BLaER1 (cell line): ENCODE measurements around the gene USP10.

Experiments used
- H3K27ac ChIP-seq: shearing (Covaris generic); formaldehyde crosslinking; 2 replicates; pipeline ENCODE4 v1.8.1; 2022
- H3K27me3 ChIP-seq: shearing (Covaris generic); formaldehyde crosslinking; 2 replicates; pipeline ENCODE4 v1.8.1; 2022
- H3K36me3 ChIP-seq: shearing (Covaris generic); formaldehyde crosslinking; 2 replicates; pipeline ENCODE4 v1.8.1; 2022
- H3K4me1 ChIP-seq: shearing (Covaris generic); formaldehyde crosslinking; 2 replicates; pipeline ENCODE4 v1.8.1; 2022
- H3K4me2 ChIP-seq: shearing (Covaris generic); formaldehyde crosslinking; 2 replicates; pipeline ENCODE4 v1.8.1; 2022
- H3K4me3 ChIP-seq: shearing (Covaris generic); formaldehyde crosslinking; 2 replicates; pipeline ENCODE4 v1.8.1; 2022
- H3K9ac ChIP-seq: shearing (Covaris generic); formaldehyde crosslinking; 2 replicates; pipeline ENCODE4 v1.8.1; 2022
- H3K9me3 ChIP-seq: shearing (Covaris generic); formaldehyde crosslinking; 2 replicates; pipeline ENCODE4 v1.8.1; 2022
- H4K20me1 ChIP-seq: shearing (Covaris generic); formaldehyde crosslinking; 2 replicates; pipeline ENCODE4 v1.8.1; 2022
- Cebpa-rat ChIP-seq: shearing (Covaris generic); IDR thresholded peaks from 2 replicates; pipeline ENCODE4 v1.8.1; 2022

Gene USP10

DNA sequence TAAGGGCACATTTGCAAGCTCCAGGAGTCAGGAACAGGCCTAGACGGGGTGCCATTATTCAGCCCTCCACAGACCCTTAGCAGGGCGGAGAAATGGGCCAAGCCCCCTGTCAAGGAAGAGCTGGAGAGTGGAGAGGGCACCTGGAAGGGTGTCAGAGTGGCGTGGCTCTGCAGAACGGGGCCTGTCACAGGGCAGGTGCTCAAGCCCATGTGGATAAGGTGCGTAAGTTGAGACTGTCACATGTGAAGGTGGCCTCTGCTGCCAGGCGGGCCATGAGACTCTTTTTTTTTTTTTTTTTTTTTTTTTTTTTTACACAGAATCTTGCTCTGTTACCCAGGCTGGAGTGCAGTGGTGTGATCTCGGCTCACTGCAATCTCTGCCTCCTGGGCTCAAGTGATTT, 108.0 kb downstream of the USP10 start:
- H3K9me3 ChIP-seq: no peaks in the 10 kb centered on the region
- H3K36me3 ChIP-seq: no peaks in the 10 kb centered on the region
- H3K9ac ChIP-seq: no peak overlapping the region
- no peaks in the 10 kb centered on the region for H4K20me1 ChIP-seq
- peaks cover 47% of the 10 kb centered on the region for H3K4me1 ChIP-seq
- no peaks in the 10 kb centered on the region for H3K27me3 ChIP-seq
- TF ChIP-seq Cebpa-rat: no peak
- no peak overlapping the region for H3K4me3 ChIP-seq
- H3K27ac ChIP-seq: no peak overlapping the region
- no peak overlapping the region for H3K4me2 ChIP-seq

DNA sequence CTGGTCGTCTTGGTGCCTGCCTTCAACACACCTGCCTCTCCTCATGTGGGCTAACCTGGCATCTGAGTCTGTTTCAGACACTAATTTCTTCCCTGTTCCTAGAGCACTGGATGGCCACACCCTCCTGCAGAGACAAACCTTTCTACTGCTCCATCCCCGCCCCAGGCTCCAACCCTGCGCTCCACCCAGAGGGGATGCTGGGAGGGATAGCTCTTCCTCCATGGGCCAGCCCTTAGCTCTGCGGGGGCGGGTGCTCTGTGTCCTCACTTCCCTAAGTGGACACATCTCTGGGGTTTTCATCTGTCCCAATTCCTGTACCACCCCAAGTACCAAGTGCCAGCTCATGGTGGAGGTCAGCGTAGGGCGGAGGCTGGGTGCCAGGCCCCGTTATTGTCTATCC, 109.0 kb downstream of the USP10 start:
- Histone ChIP-seq H3K27me3 (no peaks in the 10 kb centered on the region), H3K4me2 (no peak overlapping the region), H3K27ac (no peak overlapping the region), H3K4me1 (peaks cover 55% of the 10 kb centered on the region), H3K9me3 (no peaks in the 10 kb centered on the region), H3K9ac (no peak overlapping the region), H4K20me1 (no peaks in the 10 kb centered on the region), H3K4me3 (no peak overlapping the region), H3K36me3 (no peaks in the 10 kb centered on the region)
- TF ChIP-seq Cebpa-rat: no peak

DNA sequence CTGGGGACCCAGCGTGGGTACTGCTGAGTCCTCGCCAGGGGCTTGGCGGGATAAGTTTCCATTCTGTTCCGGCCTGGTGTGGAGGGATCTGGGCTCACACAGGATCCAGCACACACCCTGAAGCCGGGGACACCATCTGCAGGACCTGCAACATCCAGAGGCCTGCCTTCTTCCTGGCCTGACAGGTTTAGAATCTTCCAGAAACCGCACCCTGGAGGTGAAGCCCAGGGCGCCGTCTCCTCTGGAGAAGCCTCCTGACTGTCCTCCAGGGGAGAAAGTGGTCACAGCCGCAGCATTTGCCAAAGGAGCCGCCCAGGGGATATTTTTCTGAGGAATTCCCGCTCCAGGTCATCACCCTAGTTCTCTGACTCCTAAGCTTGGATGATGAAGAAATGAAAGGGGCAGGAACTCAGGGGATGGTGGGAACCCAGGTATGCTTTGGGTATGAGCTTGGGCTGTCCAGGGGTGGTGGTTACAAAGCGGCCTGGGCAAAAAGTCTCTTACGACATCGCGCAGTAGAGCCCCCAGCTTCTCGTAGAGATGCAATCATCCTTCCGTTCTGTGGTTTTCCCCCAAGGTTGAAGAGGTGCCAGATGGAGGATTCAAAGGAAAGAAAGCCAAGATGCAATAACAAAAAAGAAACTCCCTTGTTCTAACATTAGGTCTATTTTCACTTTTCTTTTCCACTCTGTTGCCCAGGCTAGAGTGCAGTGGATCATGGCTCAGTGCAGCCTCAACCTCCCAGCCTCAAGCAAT, 110.9 kb downstream of the USP10 start:
- TF ChIP-seq Cebpa-rat: peak; percentile 97
- H3K4me1 ChIP-seq: peaks cover 54% of the 10 kb centered on the region
- H3K9ac ChIP-seq: no peak overlapping the region; the same call in 1 of the 2 replicates
- H3K36me3 ChIP-seq: no peaks in the 10 kb centered on the region
- H3K4me3 ChIP-seq: 0 out of 2 replicates have a peak overlapping the region, but pooled peaks have one; percentile 1
- no peaks in the 10 kb centered on the region for H3K9me3 ChIP-seq
- H4K20me1 ChIP-seq: no peaks in the 10 kb centered on the region
- no peaks in the 10 kb centered on the region for H3K27me3 ChIP-seq
- peak overlapping the region; percentile 73 for H3K27ac ChIP-seq
- H3K4me2 ChIP-seq: peak overlapping the region; percentile 80

DNA sequence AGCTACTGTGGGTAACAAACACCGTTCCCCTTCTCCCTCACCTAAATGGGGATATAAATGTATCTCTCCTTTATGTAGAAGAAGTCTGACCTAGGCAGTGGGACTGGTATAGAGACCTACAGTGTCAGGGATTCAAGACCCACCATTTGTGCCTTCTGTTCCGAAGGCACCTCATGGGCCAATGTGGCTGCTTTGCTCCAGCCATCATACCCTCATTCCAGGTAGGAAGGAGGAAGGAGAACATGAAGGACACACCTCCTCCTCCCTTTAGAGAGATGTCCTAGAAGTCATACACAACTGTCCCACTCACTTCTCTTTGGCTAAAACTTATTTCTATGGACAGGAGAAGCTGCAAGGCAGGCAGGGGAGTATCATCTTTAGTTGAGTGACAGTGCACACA, 111.7 kb downstream of the USP10 start:
- Histone ChIP-seq H4K20me1 (no peaks in the 10 kb centered on the region), H3K27ac (peak overlapping the region; percentile 73), H3K9me3 (no peaks in the 10 kb centered on the region), H3K36me3 (no peaks in the 10 kb centered on the region), H3K4me3 (no peak overlapping the region), H3K27me3 (no peaks in the 10 kb centered on the region), H3K9ac (no peak overlapping the region), H3K4me1 (peaks cover 45% of the 10 kb centered on the region), H3K4me2 (peak overlapping the region; percentile 80)
- TF ChIP-seq Cebpa-rat: no peak

DNA sequence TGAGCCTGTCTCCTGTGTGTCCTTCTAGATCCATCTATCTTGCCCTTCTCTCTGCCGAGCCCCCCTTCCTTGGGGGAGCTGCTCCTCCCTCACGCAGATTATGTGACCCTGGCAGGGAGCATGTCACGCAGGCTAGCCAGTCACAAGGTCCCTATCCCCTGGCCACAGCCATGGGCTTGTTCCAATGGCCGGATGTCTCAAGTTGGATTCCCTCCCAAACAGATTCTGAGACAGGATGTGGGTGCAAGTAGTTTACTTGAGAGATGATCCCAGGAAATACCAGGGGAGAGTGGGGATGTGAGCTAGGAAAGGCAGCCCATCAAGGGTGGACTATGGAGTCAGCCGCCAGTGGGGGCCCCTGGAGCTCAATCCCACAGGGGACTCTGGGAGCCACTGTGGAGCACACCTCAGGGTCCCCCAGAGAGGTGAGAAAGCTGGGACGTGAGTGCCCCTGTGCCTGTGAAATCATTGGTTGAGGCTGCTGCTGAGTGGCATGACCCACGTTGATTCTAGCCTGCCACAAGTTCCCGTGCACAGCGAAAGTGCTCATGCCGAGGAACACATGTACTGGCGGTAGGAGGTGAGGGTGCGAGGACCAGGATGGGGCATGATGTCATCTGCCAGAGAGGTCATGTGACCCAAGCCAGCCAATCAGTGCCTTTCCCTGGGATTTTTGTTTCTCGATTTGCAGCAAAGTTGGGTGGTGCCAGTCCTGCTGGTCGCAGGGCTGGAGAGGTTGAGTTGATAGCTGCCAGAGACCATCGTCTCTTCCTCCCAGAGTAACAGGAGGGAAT, 113.5 kb downstream of the USP10 start:
- Histone ChIP-seq H3K4me3 (no peak overlapping the region), H3K27ac (peak overlapping the region; percentile 61; the same call in 1 of the 2 replicates), H3K36me3 (no peaks in the 10 kb centered on the region), H3K27me3 (no peaks in the 10 kb centered on the region), H3K4me1 (peaks cover 41% of the 10 kb centered on the region), H3K4me2 (peak overlapping the region; percentile 80), H4K20me1 (no peaks in the 10 kb centered on the region), H3K9ac (peak overlapping the region; percentile 47; the same call in 1 of the 2 replicates), H3K9me3 (no peaks in the 10 kb centered on the region)
- TF ChIP-seq Cebpa-rat: no peak

DNA sequence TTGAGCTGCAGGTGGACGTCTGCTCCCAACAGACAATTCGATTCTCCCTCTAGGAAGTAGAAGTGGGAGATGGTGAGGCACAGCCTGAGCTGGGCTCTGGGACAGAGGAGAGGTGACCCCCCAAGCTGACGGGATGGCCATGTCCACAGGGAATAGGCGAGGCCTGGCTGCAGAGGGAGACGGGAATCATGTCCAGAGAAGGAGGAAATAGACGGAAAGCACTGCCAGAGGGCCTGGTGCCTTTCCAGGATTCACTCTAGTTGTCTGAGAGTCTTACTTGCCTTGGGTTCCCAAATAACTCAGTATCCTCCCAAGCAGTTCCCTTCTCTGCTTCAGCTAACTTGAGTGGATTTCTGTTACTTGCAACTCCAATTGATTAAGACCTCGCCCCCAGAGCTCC, 115.7 kb downstream of the USP10 start:
- Histone ChIP-seq H3K36me3 (no peaks in the 10 kb centered on the region), H4K20me1 (peaks cover 6% of the 10 kb centered on the region; the same call in 1 of the 2 replicates), H3K9ac (no peak overlapping the region), H3K4me3 (no peak overlapping the region), H3K4me2 (no peak overlapping the region), H3K9me3 (no peaks in the 10 kb centered on the region), H3K4me1 (peaks cover 39% of the 10 kb centered on the region), H3K27ac (no peak overlapping the region), H3K27me3 (peaks cover 6% of the 10 kb centered on the region)
- no peak for TF ChIP-seq Cebpa-rat

DNA sequence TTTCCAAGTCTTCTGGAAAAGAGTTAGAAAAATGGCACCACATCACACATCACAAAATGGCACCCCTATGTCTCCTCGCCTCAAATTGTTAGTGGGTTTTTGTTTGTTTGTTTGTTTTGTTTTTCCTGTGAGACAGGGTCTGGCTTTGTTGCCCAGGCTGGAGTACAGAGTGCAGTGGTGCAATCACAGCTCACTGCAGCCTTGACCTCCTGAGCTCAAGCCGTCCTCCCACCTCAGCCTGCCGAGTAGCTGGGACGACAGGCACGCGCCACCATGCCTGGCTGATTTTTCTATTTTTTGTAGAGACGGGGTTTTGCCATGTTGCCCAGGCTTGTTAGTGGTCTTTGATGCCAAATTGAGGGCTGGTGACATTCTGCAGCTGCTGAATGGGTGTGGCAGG, 116.2 kb downstream of the USP10 start:
- Histone ChIP-seq H3K4me2 (no peak overlapping the region), H3K4me3 (no peak overlapping the region), H3K27me3 (peaks cover 11% of the 10 kb centered on the region), H4K20me1 (peaks cover 11% of the 10 kb centered on the region; the same call in 1 of the 2 replicates), H3K27ac (no peak overlapping the region), H3K4me1 (peaks cover 35% of the 10 kb centered on the region), H3K9ac (no peak overlapping the region), H3K9me3 (no peaks in the 10 kb centered on the region), H3K36me3 (no peaks in the 10 kb centered on the region)
- no peak for TF ChIP-seq Cebpa-rat

DNA sequence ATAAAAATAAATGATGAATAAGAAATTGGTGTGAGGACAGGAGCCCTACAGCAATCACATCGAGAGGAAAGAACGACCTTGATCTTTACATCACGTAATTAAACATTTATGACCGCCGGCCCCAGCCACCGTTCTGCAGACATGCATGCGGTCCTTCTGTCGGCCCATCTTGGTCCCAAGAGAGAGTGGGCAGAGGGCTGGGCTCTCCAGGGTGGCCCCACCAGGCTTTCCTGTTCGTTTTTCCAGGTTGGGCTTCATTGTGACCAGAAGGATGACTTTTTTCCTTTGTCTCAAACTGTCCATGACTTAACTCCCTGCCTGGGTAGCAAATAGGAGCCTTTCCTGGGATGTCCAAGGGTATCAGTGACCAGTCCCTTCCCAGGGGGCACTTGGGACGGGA, 116.7 kb downstream of the USP10 start:
- Histone ChIP-seq H3K4me1 (peaks cover 31% of the 10 kb centered on the region), H3K9ac (no peak overlapping the region), H3K36me3 (no peaks in the 10 kb centered on the region), H3K4me3 (no peak overlapping the region), H3K9me3 (no peaks in the 10 kb centered on the region), H3K27ac (no peak overlapping the region), H3K27me3 (peaks cover 16% of the 10 kb centered on the region), H4K20me1 (peaks cover 11% of the 10 kb centered on the region; the same call in 1 of the 2 replicates), H3K4me2 (no peak overlapping the region)
- no peak for TF ChIP-seq Cebpa-rat

DNA sequence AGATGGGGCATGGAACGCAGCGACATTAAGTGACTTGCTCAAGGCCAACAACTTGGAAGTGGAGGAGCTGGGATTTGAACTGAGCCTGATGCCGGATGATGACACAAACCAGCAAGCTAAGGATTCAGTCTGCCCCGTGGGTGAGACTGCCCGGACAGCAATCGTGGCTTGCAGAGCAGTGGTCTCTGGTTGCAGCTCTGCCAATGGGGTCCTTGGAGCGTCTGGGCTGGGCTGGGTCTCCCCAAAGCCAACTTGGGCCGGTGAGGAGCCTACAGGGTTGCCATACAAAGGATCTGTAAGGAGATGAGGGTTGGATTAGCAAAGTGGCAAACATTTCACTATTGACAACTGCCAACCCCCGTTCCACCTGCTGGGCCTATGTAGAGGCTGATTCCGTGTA, 117.4 kb downstream of the USP10 start:
- H3K4me2 ChIP-seq: no peak overlapping the region
- no peak overlapping the region for H3K9ac ChIP-seq
- H4K20me1 ChIP-seq: peaks cover 11% of the 10 kb centered on the region; the same call in 1 of the 2 replicates
- H3K4me1 ChIP-seq: peaks cover 28% of the 10 kb centered on the region
- no peaks in the 10 kb centered on the region for H3K36me3 ChIP-seq
- no peak for TF ChIP-seq Cebpa-rat
- no peak overlapping the region for H3K4me3 ChIP-seq
- H3K27ac ChIP-seq: no peak overlapping the region
- peaks cover 16% of the 10 kb centered on the region for H3K27me3 ChIP-seq
- H3K9me3 ChIP-seq: no peaks in the 10 kb centered on the region

DNA sequence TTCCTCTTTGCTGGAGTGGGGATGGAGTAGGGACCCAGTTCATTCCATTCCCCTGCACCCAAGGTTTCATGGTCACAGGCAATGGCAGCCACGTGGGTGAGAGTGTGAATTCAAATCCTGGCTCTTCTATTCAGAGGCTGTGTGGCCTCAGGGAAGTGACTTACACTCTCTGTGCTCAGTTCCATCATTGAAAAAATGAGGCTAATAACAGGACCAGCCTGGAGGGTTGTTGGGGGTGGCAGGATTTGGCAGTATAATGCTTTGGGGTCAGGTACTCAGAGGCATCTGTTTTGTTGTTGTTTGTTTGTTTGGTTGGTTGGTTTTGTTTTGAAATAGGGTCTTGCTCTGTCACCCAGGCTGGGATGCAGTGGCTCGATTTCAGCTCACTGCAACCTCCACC, 117.8 kb downstream of the USP10 start:
- no peak for TF ChIP-seq Cebpa-rat

More for the DNA sequence above, 117.8 kb downstream of the USP10 start:
- Histone ChIP-seq H3K27me3 (peaks cover 16% of the 10 kb centered on the region), H4K20me1 (peaks cover 11% of the 10 kb centered on the region; the same call in 1 of the 2 replicates), H3K4me3 (no peak overlapping the region), H3K4me2 (no peak overlapping the region), H3K36me3 (no peaks in the 10 kb centered on the region), H3K4me1 (peaks cover 28% of the 10 kb centered on the region), H3K9ac (no peak overlapping the region), H3K9me3 (no peaks in the 10 kb centered on the region), H3K27ac (no peak overlapping the region)
